GM18858 (cell line): ENCODE data around the gene KLHL21.
"Not testable (repeated sequence)": the region's sequence is repeated elsewhere in the genome, so short reads cannot be mapped to it uniquely, and the experiment has no call there.

Source experiments
- ATAC-seq: cut with Tn5 transposase; IDR thresholded peaks from one replicate; pipeline ENCODE4 v1.9.1; 2021; ENCODE audit not compliant: unreplicated experiment

Gene KLHL21

GRCh38 chr1:6600410-6601048 is 2.1 kb downstream of the KLHL21 start:
- no peak for ATAC-seq

- ATAC-seq: not testable (repeated sequence)
Observed at GRCh38 chr1:6599991-6600390, 2.7 kb downstream of the KLHL21 start.

GRCh38 chr1:6599141-6599975 is 3.3 kb downstream of the KLHL21 start:
- no peak for ATAC-seq

GRCh38 chr1:6597777-6598131 is 4.9 kb downstream of the KLHL21 start:
- ATAC-seq: no peak

GRCh38 chr1:6596886-6597776 is 5.5 kb downstream of the KLHL21 start:
- ATAC-seq: no peak

GRCh38 chr1:6596351-6596750 is 6.3 kb downstream of the KLHL21 start:
- no peak for ATAC-seq

- ATAC-seq: no peak
Observed at GRCh38 chr1:6594977-6595740, 7.5 kb downstream of the KLHL21 start.

- no peak for ATAC-seq
Observed at GRCh38 chr1:6593810-6594209, 8.9 kb downstream of the KLHL21 start.

- ATAC-seq: no peak
Observed at GRCh38 chr1:6592865-6593593, 9.6 kb downstream of the KLHL21 start.

GRCh38 chr1:6592441-6592840 is 10.2 kb downstream of the KLHL21 start:
- no peak for ATAC-seq

- no peak for ATAC-seq
Observed at GRCh38 chr1:6591644-6592043, 11.0 kb downstream of the KLHL21 start.

GRCh38 chr1:6591222-6591621 is 11.4 kb downstream of the KLHL21 start:
- ATAC-seq: no peak

- ATAC-seq: no peak
Observed at GRCh38 chr1:6590046-6590445, 12.6 kb downstream of the KLHL21 start.

- no peak for ATAC-seq
Observed at GRCh38 chr1:6588893-6589520, 13.7 kb downstream of the KLHL21 start.

GRCh38 chr1:6588128-6588892 is 14.4 kb downstream of the KLHL21 start:
- no peak for ATAC-seq

GRCh38 chr1:6587261-6588005 is 15.2 kb downstream of the KLHL21 start:
- ATAC-seq: no peak

- ATAC-seq: no peak
Observed at GRCh38 chr1:6586404-6586816, 16.3 kb downstream of the KLHL21 start.

GRCh38 chr1:6585841-6586240 is 16.8 kb downstream of the KLHL21 start:
- ATAC-seq: no peak
